ENCODE results near the gene BRINP3.

The BRINP3 gene

DNA sequence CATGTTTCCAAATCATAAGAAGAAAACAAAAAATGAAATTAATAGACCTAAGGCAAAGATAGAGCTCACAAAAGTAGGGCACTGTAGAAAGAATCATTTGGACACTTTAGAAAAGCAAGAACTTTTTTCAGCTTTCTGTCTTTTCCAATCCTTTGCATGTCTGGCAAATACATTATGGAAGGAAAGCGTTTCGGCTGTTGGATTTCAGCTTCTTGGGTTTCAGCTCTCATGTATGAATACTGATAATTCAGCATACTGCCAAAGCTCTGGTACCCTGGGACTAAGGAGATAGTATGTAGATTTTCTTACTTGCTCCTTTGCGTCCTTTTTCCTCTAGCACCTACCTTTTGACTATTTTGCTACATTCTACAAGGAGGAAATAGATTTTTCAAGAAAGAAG, 375.9 kb downstream of the BRINP3 start:
- no peak for DNase-seq

DNA sequence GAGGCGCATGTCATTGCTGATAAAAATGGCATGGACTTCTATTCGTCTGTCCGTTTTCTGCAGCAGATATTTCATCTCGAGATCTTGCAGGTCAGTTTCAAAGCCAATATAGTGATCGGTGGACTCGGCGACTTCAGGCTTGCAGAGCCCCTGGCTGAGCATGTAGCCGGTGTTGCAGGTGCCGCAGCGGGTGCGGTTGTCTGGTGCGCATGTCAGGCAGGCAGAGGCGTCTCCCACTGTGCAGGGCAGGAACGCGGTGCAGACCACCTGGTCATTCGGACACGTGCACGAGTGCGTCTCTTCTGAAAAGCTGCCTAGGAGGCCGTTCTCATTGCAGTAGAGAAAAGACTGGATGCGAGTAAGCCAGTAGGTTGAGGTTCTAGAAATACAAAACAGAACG, 378.9 kb downstream of the BRINP3 start:
- DNase-seq: no peak

DNA sequence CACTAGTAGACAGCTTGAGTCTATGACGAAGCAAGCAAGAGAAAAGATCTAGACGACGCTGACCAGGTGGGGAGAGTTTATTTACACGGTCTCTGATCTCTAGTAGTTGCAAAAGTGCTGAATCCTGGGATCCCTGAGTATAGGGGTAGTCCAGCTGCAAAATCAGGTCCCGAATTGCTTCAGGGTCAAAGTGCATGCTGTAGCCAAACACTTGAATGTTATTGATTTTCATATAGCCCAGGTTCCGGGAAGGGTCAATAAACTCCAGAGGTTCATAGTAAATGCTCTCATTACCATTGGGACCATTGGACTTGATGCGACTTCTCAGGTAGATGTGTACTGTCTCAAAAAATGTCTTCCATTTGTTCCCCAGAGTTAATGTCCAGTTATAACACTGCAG, 379.6 kb downstream of the BRINP3 start:
- no peak for DNase-seq

DNA sequence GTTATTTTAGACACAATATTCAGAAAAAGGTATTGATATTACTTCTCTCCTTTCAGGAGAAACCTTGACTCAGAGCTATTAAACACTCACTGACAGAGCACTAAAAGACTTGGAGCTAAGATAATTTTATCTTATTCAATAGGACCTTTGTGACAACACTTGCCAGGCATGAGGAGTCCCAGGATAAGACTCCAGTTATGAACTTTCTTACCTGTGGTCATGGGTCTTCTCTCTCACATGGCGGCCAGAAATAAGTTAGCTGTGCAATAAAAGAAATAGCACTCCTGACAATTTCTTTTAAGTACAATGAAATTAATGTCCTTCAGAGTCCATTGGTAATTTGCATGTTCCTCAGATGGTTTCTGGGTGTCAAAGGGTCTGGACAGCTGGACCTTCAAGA, 382.1 kb downstream of the BRINP3 start:
- no peak for DNase-seq

DNA sequence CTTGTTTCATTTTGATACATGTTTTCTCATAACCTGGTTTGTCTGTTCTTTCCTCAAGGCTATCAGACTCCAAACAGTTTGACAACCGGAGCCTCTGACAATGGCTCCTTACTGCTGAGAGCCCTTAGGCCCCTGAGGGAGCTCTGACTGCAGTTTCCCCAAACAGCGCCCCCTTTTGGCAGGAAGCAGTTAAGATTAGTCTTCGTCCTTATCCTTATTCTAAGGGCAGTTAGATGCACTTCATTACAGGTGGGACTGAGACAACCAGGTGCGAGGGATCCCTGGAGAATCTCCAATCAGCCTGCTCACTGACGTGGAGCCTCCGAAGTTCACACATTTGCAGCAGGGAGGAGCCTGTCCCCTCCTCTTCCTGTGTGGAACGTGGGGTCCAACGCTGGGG, 393.1 kb downstream of the BRINP3 start:
- no peak for DNase-seq

DNA sequence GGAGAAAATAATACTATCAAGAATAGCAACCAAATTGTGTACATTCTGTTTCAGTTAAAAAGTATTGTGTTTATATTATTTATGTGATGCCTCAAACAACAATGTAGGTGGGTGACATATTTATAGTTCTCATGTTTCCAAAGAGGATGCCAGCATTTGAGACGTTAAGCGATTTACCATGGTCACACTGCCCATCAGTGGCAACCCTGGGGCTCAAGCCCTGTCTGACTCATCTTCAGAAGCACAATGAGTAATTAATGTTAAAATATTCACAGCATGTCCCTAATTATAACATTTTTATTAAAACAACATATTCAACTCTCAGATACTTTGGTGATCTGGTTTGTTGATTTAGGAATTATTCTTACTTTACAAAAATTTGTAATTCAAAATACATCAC, 409.4 kb downstream of the BRINP3 start:
- DNase-seq: no peak

DNA sequence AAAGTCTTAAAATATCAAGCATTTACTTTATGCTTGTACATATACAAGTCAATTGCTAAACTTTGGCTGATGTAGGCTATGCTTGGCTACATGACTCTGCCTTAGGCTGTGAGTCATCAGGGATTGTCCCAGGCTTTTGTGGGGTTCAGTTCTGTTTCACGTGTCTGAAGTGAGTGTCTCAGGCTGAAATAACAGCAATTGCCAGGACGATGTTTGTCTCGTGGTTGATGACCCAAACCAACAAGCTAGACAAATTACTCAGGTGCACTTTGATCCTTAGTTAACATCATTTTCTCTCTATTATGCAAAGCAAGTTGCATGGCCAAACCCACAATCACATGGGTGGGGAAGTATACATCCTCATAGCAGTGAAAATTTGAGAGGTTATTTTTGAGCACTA, 410.1 kb downstream of the BRINP3 start:
- no peak for DNase-seq

DNA sequence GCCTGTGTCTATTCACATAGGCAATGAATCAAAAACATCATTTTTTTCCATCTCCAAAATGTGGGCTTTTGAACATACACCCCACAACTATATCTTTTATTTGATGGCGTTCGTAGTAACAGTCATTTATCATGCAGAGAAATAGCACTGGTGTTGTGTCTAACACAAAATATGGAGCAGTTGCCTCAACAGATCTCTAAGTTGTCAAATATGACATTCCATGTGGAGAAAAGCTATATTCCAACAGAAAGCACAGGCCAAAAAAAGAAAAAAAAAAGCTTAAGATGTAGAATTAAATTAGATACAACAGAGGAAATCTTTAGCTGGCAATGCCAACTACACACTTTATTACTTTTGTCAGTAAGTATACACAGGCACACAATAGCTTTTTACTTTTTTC, 411.7 kb downstream of the BRINP3 start:
- DNase-seq: no peak

DNA sequence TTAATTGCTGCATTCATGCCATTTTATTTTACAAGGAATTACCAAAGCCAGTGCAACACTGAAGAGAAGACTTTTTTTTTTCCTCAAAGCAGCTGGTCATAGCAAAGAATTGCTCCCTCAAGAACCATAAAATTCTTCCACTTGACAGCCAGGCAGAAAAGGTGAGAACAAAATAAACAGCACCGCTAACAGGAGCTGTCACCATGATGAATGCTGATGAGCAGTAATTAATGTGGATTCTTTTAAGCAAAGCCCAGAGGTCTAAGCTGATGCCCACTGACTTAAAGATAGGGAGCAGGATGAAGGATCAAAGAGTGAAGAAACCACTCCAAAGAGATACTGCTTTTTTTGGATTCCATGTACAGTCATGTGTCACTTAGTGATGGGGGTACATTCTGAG, 428.4 kb downstream of the BRINP3 start:
- DNase-seq: peak; percentile 55

Measured in NCI-H2171 treated with DMSO at 0.1 percent for 48 hours (cell line).